ENCODE data around the gene C6orf15. TPM values are rescaled to one million over a fixed set of nuclear protein-coding genes. Genes with fewer than 3 reads are reported as not detected.

C6orf15 gene
- polyA plus RNA-seq, 1 donor from 2014 or later: not detected

DNA sequence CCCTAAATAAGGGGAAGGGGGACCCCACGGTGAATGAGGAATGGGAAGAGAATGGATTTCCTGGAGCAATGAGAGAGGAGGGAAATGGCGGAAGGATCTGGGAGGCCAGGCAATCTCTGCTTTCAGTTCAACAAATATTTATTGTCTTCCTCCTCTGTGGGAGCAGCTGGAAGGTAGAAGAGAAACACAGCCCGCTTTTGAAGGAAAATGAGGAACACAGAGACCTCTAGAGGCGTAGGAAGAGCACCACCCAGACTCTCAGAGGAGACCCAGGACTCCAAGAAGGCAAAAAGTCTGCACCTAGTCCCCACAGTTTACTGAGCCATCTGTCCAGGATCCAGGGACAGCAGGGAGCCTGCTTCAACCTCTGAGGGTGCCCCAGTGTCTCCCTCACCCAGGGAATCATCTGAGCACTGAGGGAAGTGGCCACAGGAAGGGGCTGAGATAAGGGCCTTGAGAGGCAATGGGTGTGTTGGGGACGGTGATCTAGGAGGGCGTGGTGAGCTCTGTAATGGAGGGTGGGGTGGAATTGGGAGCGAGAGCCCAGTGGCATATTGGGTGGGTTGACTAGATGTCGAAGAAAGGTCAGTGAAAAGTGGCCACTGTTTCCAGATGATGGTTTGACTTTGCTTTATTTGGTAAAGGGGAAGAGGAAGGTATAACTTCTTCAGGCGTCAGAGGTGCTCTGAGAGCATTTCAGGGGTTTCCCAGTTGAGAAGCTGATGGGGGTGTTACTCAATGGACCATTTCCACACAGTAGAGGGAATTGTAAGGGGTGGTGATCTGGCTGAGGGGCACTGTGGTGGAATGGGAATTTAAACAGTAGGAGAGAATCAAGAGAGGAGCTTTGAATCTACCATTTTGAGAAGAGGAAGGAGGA is 2.8 kb upstream of the C6orf15 start:
- Histone ChIP-seq H3K4me2 (ENCODE audit: low read length) (no peak overlapping the region), H4K20me1 (ENCODE audit: insufficient read depth) (no peaks in the 10 kb centered on the region), H3K9ac (ENCODE audit: low read length) (no peak overlapping the region), H2AFZ (ENCODE audit: low read depth, low read length) (no peak overlapping the region), H3K4me3 (ENCODE audit: low read length) (no peak overlapping the region), H3K9me3 (ENCODE audit: low read length) (no peaks in the 10 kb centered on the region), H3K27ac (ENCODE audit: low read length) (no peak overlapping the region), H3K27me3 (ENCODE audit: insufficient read depth, low read depth, low read length) (no peaks in the 10 kb centered on the region), H3F3A (ENCODE audit: insufficient read depth, low read length, poor library complexity, severe bottlenecking) (no peaks in the 10 kb centered on the region), H3K9me2 (ENCODE audit: insufficient read depth, low read length) (no peaks in the 10 kb centered on the region), H3K79me2 (replicated peaks; ENCODE audit: insufficient read depth, low read length) (no peaks in the 10 kb centered on the region), H3K36me3 (ENCODE audit: insufficient read depth, low read length) (no peaks in the 10 kb centered on the region)
- TF ChIP-seq TAF1 (IDR thresholded peaks at IDR 0.05; ENCODE audit: low read depth) (no peak), MXI1 (conservative IDR thresholded peaks at IDR 0.05; ENCODE audit: poor library complexity, severe bottlenecking) (no peak), CTCF (IDR thresholded peaks at IDR 0.05; ENCODE audit: poor library complexity, severe bottlenecking) (no peak), EZH2 (IDR thresholded peaks at IDR 0.05; ENCODE audit: borderline replicate concordance, insufficient read depth, low read length, poor library complexity, severe bottlenecking) (no peak), SMC3 (conservative IDR thresholded peaks at IDR 0.05; ENCODE audit: poor library complexity) (no peak), EP300 (conservative IDR thresholded peaks at IDR 0.05; ENCODE audit: poor library complexity, severe bottlenecking) (no peak), RAD21 (conservative IDR thresholded peaks at IDR 0.05) (no peak), POLR2AphosphoS5 (IDR thresholded peaks at IDR 0.05) (no peak)
- TF ChIP-seq, protein P1, sequence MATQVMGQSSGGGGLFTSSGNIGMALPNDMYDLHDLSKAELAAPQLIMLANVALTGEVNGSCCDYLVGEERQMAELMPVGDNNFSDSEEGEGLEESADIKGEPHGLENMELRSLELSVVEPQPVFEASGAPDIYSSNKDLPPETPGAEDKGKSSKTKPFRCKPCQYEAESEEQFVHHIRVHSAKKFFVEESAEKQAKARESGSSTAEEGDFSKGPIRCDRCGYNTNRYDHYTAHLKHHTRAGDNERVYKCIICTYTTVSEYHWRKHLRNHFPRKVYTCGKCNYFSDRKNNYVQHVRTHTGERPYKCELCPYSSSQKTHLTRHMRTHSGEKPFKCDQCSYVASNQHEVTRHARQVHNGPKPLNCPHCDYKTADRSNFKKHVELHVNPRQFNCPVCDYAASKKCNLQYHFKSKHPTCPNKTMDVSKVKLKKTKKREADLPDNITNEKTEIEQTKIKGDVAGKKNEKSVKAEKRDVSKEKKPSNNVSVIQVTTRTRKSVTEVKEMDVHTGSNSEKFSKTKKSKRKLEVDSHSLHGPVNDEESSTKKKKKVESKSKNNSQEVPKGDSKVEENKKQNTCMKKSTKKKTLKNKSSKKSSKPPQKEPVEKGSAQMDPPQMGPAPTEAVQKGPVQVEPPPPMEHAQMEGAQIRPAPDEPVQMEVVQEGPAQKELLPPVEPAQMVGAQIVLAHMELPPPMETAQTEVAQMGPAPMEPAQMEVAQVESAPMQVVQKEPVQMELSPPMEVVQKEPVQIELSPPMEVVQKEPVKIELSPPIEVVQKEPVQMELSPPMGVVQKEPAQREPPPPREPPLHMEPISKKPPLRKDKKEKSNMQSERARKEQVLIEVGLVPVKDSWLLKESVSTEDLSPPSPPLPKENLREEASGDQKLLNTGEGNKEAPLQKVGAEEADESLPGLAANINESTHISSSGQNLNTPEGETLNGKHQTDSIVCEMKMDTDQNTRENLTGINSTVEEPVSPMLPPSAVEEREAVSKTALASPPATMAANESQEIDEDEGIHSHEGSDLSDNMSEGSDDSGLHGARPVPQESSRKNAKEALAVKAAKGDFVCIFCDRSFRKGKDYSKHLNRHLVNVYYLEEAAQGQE (IDR thresholded peaks at IDR 0.05; ENCODE audit: borderline replicate concordance): no peak

GRCh38 chr6:31114541-31114878 is 2.1 kb upstream of the C6orf15 start, which contains the start of gene PSORS1C1:
PSORS1C1 (plus strand) TSS chr6:31114800; CDS start chr6:31129633, 14,833 bp downstream.
- H3K9ac ChIP-seq (ENCODE audit: low read length): no peak within 1 kb of the TSS
- H3K79me2 ChIP-seq (replicated peaks; ENCODE audit: insufficient read depth, low read length): no peaks in the 10 kb centered on the region
- H3K27ac ChIP-seq (ENCODE audit: low read length): no peak within 1 kb of the TSS
- H3K9me2 ChIP-seq (ENCODE audit: insufficient read depth, low read length): no peaks in the 10 kb centered on the region
- no peak for TF ChIP-seq TAF1 (IDR thresholded peaks at IDR 0.05; ENCODE audit: low read depth)
- TF ChIP-seq, protein P1 (IDR thresholded peaks at IDR 0.05; ENCODE audit: borderline replicate concordance): no peak
- no peak for TF ChIP-seq SMC3 (conservative IDR thresholded peaks at IDR 0.05; ENCODE audit: poor library complexity)
- no peak for TF ChIP-seq RAD21 (conservative IDR thresholded peaks at IDR 0.05)
- no peak for TF ChIP-seq POLR2AphosphoS5 (IDR thresholded peaks at IDR 0.05)
- no peak for TF ChIP-seq EP300 (conservative IDR thresholded peaks at IDR 0.05; ENCODE audit: poor library complexity, severe bottlenecking)
- no peak for TF ChIP-seq EZH2 (IDR thresholded peaks at IDR 0.05; ENCODE audit: borderline replicate concordance, insufficient read depth, low read length, poor library complexity, severe bottlenecking)
- TF ChIP-seq MXI1 (conservative IDR thresholded peaks at IDR 0.05; ENCODE audit: poor library complexity, severe bottlenecking): no peak
- no peak for TF ChIP-seq CTCF (IDR thresholded peaks at IDR 0.05; ENCODE audit: poor library complexity, severe bottlenecking)
- H3F3A ChIP-seq (ENCODE audit: insufficient read depth, low read length, poor library complexity, severe bottlenecking): no peaks in the 10 kb centered on the region
- H3K4me3 ChIP-seq (ENCODE audit: low read length): no peak within 1 kb of the TSS
- no peak within 1 kb of the TSS for H3K4me2 ChIP-seq (ENCODE audit: low read length)
- H3K27me3 ChIP-seq (ENCODE audit: insufficient read depth, low read depth, low read length): no peaks in the 10 kb centered on the region
- no peak within 1 kb of the TSS for H2AFZ ChIP-seq (ENCODE audit: low read depth, low read length)
- no peaks in the 10 kb centered on the region for H3K9me3 ChIP-seq (ENCODE audit: low read length)
- H3K36me3 ChIP-seq (ENCODE audit: insufficient read depth, low read length): no peaks in the 10 kb centered on the region
- no peaks in the 10 kb centered on the region for H4K20me1 ChIP-seq (ENCODE audit: insufficient read depth)
